ENCODE results near the gene SMNDC1.

The SMNDC1 gene

GRCh38 chr10:110326351-110327032 lies 21.8 kb upstream of the SMNDC1 start:
- no peak for DNase-seq

DNA sequence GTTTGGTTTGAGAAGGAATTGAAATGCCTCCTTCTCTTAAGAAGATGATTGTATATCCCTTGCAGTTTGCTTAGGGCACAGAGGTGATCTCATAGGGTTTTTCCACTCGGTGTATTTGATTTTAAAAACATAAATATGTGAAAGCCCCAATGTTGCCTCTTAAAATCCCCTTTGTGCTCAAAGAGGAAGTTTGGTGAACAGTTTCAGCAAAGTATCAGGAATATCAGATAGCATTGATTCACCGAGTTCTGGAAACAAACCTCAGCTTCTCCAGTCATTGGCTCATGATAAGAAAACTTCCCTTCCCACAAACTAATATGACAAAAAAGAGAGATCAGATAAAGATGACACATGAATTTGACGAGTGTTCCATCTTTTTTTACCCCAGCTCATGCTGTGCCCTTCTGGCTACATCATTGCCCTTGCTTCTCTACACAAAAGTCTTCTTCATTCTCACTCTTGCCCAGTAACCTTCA lies 20.1 kb upstream of the SMNDC1 start:
- DNase-seq, result no peak

GRCh38 chr10:110324201-110324804 lies 19.6 kb upstream of the SMNDC1 start:
- DNase-seq, result no peak

DNA sequence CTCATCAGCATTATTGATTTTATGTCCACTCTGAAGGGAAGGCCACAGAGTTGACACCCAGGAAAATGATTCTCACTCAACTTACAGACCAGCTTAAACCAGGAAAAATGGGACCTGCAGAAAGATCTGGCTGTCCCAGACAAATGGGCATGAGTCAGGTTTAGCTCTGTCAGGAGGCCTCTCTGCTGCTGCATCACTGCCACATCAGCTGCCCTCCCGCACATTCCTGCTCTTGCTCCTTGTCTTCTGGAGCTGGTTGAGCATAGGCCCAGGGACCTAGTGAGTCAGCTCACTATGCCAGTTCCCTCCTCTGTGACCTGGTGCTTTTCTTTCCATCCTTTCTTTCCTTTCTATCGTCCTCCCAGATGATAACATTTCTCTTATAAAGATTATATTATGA lies 18.8 kb upstream of the SMNDC1 start:
- DNase-seq, result no peak

- no peak for DNase-seq
Measured at GRCh38 chr10:110321869-110322620, 17.3 kb upstream of the SMNDC1 start.

DNA sequence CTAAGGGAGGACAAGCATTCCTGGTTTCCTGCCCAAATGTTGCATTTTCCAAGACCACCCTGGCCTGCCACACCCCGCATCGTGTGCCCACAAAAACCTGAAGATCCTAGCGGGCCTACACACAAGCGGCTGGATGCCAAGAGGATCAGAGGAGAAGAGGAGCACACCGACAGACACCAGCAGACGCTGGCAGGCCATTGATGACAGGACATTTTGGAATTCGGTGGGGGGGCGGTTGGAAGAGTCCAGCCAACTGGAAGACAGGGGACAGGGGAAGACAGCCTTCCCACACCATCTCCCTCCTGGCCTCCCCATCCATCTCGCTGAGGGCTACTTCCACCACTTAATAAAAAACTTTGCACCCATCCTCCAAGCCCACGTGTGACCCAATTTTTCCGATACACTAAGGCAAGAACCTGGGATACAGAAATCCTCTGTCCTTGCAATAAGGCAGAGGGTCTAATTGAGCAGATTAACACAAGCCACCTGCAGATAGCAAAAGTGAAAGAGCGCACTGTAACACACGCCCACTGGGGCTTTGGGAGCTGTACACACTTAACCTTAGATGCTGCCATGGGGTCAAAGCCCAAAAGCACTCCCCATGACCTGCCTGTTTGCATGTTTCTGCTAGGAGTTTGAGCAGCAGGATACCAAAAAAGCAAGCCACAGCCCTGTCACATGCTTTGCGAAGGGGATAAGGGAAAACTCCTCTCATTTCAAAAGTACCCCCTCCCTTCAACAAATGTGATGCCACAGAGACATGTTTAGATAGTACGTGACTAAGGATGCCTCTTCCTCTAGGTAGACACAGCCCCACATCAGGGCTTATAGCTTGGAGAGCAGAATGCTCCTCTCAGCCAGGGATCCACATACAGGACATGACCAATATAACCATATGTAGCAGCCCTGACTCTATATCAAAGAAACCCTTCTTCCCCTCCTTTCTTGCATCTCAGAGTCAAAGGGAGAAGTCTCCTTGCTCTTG lies 13.4 kb upstream of the SMNDC1 start:
- no peak for DNase-seq

- DNase-seq, result no peak
Measured at GRCh38 chr10:110313674-110314073, 9.0 kb upstream of the SMNDC1 start.

- no peak for DNase-seq
Measured at GRCh38 chr10:110312206-110312605, 7.5 kb upstream of the SMNDC1 start.

DNA sequence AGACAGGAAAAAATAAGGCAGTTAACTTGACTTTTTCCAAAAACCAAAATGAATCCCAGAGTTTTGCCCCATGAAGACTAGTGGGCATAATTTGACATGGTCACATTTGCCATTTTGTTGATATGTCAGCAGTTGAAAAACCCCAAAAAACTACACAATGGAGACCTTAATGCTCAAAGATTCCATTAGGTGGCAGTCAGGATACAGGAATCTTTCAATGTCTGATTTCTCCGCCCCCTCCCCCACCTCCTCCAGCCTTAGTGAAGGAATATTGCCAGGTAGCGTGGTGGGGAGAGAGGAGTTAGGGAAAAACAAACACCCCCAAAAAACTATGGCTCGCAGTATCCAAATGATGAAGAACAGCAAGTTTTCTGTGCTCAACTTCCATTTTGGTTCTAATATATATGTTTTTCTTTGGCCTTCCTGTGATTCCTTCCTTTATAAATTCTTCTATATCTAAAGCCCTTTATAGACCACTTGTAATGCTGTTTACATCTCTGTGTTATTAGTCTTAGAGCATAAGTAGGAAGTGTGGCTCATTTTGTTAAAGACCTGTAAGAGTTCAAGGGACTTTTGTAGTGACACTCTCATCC lies 6.7 kb upstream of the SMNDC1 start:
- DNase-seq, result peak; percentile 27

- DNase-seq, result no peak
Measured at GRCh38 chr10:110310741-110311140, 6.0 kb upstream of the SMNDC1 start.

- DNase-seq, result no peak
Measured at GRCh38 chr10:110307805-110308204, 3.1 kb upstream of the SMNDC1 start.

GRCh38 chr10:110306452-110306768 lies 1.7 kb upstream of the SMNDC1 start:
- DNase-seq, result no peak

DNA sequence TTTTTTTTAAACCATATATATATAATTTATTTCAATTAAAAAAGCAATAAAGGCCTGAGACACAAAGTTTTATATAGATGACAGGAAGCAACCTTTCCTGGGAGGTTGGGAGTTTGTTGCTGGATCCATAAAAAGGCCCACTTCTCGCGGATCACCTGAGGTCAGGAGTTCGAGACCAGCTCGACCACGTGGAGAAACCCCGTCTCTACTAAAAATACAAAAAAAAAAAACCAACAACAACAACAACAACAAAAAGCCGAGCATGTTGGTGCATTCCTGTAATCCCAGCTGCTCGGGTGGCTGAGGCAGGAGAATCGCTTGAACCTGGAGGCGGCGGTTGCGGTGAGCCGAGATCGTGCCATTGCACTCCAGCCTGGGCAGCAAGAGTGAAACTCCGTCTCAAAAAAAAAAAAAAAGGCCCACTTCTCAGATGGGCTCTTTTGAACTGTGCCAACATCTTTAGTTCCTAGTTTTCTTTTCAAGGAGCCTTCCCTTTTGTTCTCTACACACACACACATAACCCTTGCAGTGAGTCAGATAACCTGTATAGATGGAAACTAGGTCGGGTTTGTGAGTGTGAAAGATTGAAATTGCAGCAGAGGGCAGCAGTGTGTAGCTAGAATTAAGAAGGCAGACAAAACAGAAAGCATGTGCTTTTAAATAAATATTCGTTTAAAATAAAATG lies 1.2 kb upstream of the SMNDC1 start:
- peak; percentile 49 for DNase-seq

DNA sequence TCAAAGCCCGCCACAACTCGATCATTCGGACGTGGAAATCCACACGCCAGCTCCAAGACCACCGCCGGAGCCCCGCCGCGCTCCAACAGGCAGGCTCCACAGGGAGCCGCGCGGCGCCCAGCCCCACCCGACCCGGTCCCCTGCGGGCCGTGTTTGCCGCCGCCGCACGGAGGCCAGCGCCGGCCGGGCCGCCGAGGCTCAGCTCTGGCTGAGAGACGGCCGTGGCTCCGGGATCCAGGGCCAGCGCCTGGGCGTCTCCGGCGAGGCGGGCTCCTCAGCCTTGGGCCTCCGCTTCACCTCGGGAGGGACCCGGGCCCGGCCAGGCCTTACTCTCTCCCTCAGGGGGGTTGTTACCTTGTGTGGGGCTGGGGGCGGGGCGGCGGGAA lies 333 bp downstream of the SMNDC1 start:
- DNase-seq, result peak; percentile 37

DNA sequence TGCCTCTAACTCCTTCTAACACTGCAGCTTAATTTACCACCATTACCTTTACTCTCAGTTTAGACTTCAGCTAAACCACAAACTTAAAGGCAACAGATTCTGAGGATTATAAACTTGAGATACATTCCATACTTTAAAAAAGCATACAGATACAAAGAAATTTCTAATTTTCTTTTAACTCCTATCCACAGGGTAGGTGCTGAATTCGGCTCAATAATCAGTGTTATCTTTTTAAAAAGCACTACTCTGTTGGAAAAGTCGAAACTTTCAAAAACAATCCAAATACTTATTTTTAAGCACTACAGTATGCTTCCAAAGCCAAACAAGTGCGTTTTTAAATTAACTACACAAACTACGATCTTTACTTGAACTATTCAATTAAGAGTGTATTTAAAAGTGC lies 1.0 kb downstream of the SMNDC1 start:
- no peak for DNase-seq

- DNase-seq, result no peak
Measured at GRCh38 chr10:110300486-110300986, 4.2 kb downstream of the SMNDC1 start.

DNA sequence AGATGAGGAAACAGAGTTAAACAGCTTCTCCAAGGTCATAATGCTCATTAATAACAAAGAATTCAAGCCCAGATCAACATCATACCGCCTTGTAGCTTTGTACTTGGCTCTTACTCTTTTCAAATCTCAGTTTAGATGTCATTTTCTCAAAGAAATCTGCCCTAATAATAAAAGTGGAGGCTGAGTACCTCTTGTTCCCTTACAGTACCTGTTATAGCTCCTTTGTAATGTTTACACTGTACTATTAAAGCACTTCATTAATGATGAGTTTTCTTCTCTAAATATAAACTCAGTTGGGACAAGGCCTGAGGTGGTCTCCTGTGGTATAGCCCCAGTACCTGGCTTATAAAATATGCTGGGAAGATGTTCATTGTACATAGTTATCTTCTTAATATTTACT lies 7.8 kb downstream of the SMNDC1 start:
- no peak for DNase-seq

- no peak for DNase-seq
Measured at GRCh38 chr10:110286841-110287240, 17.9 kb downstream of the SMNDC1 start.

- DNase-seq, result peak; percentile 4
Measured at GRCh38 chr10:110285501-110285900, 19.2 kb downstream of the SMNDC1 start.

- DNase-seq, result no peak
Measured at GRCh38 chr10:110284262-110284661, 20.5 kb downstream of the SMNDC1 start.

DNA sequence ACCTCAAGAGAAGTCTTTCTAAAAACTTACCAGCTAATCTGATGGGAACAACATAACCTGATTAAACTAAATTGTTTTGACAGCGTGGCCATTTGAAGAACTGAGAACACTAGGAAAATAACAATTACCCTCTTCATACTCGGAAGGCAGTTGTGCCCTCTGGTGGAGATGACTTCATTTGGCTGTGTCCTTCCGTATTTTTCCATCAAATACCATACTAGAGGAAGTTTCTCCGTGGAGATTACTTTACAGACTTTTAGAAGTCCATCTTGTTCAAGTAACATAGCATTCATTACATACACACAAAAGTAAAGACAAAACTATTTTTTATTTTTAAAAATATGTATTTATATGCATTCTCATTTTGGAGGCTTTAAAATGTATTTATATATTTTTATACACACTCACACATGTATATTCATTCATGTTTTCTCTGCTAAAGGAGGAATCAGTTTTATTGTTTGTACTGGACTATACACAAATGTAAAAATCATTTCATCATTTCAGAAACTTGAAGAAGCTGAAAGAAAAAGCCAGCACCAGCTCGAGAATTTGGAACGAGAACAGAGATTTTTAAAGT lies 25.2 kb downstream of the SMNDC1 start:
- DNase-seq, result no peak

Data from NCI-H345 (cell line).